Adrenal gland (tissue), 5 donors: ENCODE data around the gene AGBL1.

ENCODE experiments used
- POLR2A ChIP-seq, 2 donors: fragments of 450-650 bp; IDR thresholded peaks; one replicate each; pipeline ENCODE4 v1.6.1; 2017; ENCODE audit warnings: antibody characterized with exemption in 2 of 2, mild to moderate bottlenecking in 2 of 2, moderate library complexity in 1 of 2
- TF ChIP-seq, protein P1 (sequence below), 6 experiments: fragments of 450-650 bp in 4 of 6; fragments of 200-600 bp in 2 of 6; sonication (generic) in 1 of 6; IDR thresholded peaks; 1 replicate in 5 of 6; 2 replicates in 1 of 6; pipeline versions ENCODE4 v1.5.1 to v1.8.0; 2016 to 2021; ENCODE audit warnings: antibody characterized with exemption in 6 of 6, mild to moderate bottlenecking in 2 of 6, moderate library complexity in 1 of 6
- donor health status: DM: no; HTN: no; CAD: no.

DNA sequence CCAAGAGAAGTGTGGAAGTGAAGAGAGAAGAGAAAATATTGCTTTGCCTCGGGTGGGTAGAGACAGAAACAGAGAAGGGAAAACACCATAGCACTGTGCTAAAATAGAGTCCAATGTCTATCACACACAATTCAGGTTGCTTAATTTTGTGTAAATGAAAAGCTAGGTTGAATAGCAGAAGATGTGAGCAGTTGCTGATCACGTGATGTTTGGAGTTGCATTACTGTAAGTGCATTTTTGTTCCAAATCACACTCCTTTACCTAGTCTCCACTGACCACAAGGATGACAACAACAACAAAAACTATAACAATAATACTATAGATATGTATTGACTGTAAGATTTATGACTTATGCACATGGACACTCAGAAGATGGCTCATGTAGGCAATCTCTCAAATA lies 683.2 kb downstream of the AGBL1 start:
- TF ChIP-seq, protein P1, sequence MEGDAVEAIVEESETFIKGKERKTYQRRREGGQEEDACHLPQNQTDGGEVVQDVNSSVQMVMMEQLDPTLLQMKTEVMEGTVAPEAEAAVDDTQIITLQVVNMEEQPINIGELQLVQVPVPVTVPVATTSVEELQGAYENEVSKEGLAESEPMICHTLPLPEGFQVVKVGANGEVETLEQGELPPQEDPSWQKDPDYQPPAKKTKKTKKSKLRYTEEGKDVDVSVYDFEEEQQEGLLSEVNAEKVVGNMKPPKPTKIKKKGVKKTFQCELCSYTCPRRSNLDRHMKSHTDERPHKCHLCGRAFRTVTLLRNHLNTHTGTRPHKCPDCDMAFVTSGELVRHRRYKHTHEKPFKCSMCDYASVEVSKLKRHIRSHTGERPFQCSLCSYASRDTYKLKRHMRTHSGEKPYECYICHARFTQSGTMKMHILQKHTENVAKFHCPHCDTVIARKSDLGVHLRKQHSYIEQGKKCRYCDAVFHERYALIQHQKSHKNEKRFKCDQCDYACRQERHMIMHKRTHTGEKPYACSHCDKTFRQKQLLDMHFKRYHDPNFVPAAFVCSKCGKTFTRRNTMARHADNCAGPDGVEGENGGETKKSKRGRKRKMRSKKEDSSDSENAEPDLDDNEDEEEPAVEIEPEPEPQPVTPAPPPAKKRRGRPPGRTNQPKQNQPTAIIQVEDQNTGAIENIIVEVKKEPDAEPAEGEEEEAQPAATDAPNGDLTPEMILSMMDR (IDR thresholded peaks at IDR 0.05) = no peak
- no peak for TF ChIP-seq POLR2A (IDR thresholded peaks at IDR 0.05)
